Kidney (tissue), 14 donors: Measurements from ENCODE around the gene YAP1. TPM values are rescaled to one million over a fixed set of nuclear protein-coding genes. Genes with fewer than 3 reads are reported as not detected.

Experiments
- DNase-seq, 5 donors: peaks; one replicate each; pipeline ENCODE4 v3.0.0-alpha.2; 2013 to 2020
- FAIRE-seq: peaks from 2 replicates; lab custom pipeline; 2012; peaks lifted over from hg19 to GRCh38; lab: Jason Lieb, UNC
- H3K27ac ChIP-seq, 2 donors: one replicate each; pipeline ENCODE4 v1.7.0; 2013; ENCODE audit warnings: low read depth in 2 of 2, low read length in 2 of 2, inconsistent platforms in 1 of 2
- H3K27me3 ChIP-seq: one replicate; pipeline ENCODE4 v1.7.1; 2013; ENCODE audit warnings: low read length, inconsistent platforms; ENCODE audit not compliant: control insufficient read depth, insufficient read depth
- H3K36me3 ChIP-seq, 3 donors: one replicate each; pipeline versions ENCODE4 v1.7.0 to v1.7.1; 2013; ENCODE audit warnings: low read length in 3 of 3, control low read depth in 1 of 3, inconsistent platforms in 1 of 3; ENCODE audit not compliant: insufficient read depth in 3 of 3, control insufficient read depth in 2 of 3
- H3K4me1 ChIP-seq, 3 donors: one replicate each; pipeline versions ENCODE4 v1.7.0 to v1.7.1; 2013; ENCODE audit warnings: low read length in 3 of 3, inconsistent platforms in 1 of 3, low read depth in 1 of 3; ENCODE audit not compliant: control insufficient read depth in 2 of 3, insufficient read depth in 2 of 3
- H3K4me3 ChIP-seq, 3 donors: one replicate each; pipeline versions ENCODE4 v1.7.0 to v1.8.1; 2013; ENCODE audit warnings: low read length in 3 of 3, control low read depth in 1 of 3, inconsistent platforms in 1 of 3
- H3K9ac ChIP-seq, 3 donors: one replicate each; pipeline versions ENCODE4 v1.7.0 to v1.7.1; 2013; ENCODE audit warnings: low read length in 3 of 3, control low read depth in 1 of 3, inconsistent platforms in 1 of 3
- H3K9me3 ChIP-seq, 3 donors: one replicate each; pipeline versions ENCODE4 v1.7.0 to v1.7.1; 2013; ENCODE audit warnings: low read length in 3 of 3, control low read depth in 1 of 3, inconsistent platforms in 1 of 3; ENCODE audit not compliant: control insufficient read depth in 2 of 3, insufficient read depth in 1 of 3
- intact Hi-C: fragments of 100-400 bp; cut with DNase I; formaldehyde crosslinking; loops from one replicate; pipeline ENCODE4 v1.11.1; 2022
- polyA plus RNA-seq: library from polyadenylated mRNA; stranded (reverse); fragments of 350-450 nt; fragmentation: Illumina TruSeq; extraction: RNeasy Lipid Tissue Mini Kit (QIAGEN cat#74804); gene quantifications from one replicate; pipeline ENCODE4 v1.2.3, GENCODE V29; 2014; ENCODE audit warnings: low read depth, low replicate concordance; ENCODE audit not compliant: insufficient read depth
- total RNA-seq: library from RNA; stranded (reverse); fragmentation: NEBNext Ultra II Directional; extraction: Animal tissue kit (Norgen Biotek cat#: 25700); gene quantifications from one replicate; pipeline ENCODE4 v1.2.1, GENCODE V29; 2021
- TF ChIP-seq, protein P1 (sequence below): IDR thresholded peaks from 3 replicates; pipeline ENCODE4 v1.5.1; 2012; ENCODE audit warnings: mild to moderate bottlenecking, moderate library complexity, borderline replicate concordance; ENCODE audit not compliant: insufficient read depth; ENCODE audit errors: extremely low read depth
- donor health status: control.
- donor health status: control.
- donor health status: control.
- donor health status: control.
- donor health status: control.
- donor health status: DM: yes; HTN: yes; CAD: no.
- donor health status: Normal renal cell carcinoma (clear cell type).

Gene YAP1
- total and polyA plus RNA-seq, 2 donors from 2014 or later, result 21.5 to 106 TPM

- no peak for FAIRE-seq
- no peak overlapping the region for H3K27ac ChIP-seq
These were observed 45.9 kb upstream of the YAP1 start for GRCh38 chr11:102064316-102064715.

GRCh38 chr11:102070766-102071165 lies 39.5 kb upstream of the YAP1 start:
- FAIRE-seq, result no peak
- no peak for DNase-seq
- H3K27me3 ChIP-seq, result no peaks in the 10 kb centered on the region
- intact Hi-C loops, result no loop called here
- no peak overlapping the region for H3K9ac ChIP-seq
- H3K9me3 ChIP-seq, result peaks cover 0 to 19% (median 8%) of the 10 kb centered on the region in 3 donors
- TF ChIP-seq, protein P1, sequence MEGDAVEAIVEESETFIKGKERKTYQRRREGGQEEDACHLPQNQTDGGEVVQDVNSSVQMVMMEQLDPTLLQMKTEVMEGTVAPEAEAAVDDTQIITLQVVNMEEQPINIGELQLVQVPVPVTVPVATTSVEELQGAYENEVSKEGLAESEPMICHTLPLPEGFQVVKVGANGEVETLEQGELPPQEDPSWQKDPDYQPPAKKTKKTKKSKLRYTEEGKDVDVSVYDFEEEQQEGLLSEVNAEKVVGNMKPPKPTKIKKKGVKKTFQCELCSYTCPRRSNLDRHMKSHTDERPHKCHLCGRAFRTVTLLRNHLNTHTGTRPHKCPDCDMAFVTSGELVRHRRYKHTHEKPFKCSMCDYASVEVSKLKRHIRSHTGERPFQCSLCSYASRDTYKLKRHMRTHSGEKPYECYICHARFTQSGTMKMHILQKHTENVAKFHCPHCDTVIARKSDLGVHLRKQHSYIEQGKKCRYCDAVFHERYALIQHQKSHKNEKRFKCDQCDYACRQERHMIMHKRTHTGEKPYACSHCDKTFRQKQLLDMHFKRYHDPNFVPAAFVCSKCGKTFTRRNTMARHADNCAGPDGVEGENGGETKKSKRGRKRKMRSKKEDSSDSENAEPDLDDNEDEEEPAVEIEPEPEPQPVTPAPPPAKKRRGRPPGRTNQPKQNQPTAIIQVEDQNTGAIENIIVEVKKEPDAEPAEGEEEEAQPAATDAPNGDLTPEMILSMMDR, result no peak
- no peak overlapping the region for H3K4me3 ChIP-seq
- H3K27ac ChIP-seq, result no peak overlapping the region
- no peaks in the 10 kb centered on the region for H3K4me1 ChIP-seq
- no peaks in the 10 kb centered on the region for H3K36me3 ChIP-seq

More at GRCh38 chr11:102064316-102064715, 45.9 kb upstream of the YAP1 start:
- intact Hi-C loops, result no loop called here
- Histone ChIP-seq H3K4me3 (no peak overlapping the region), H3K9me3 (no peaks in the 10 kb centered on the region), H3K27me3 (no peaks in the 10 kb centered on the region), H3K4me1 (no peaks in the 10 kb centered on the region), H3K9ac (no peak overlapping the region), H3K36me3 (no peaks in the 10 kb centered on the region)
- TF ChIP-seq, protein P1, result no peak
- DNase-seq, result no peak

DNA sequence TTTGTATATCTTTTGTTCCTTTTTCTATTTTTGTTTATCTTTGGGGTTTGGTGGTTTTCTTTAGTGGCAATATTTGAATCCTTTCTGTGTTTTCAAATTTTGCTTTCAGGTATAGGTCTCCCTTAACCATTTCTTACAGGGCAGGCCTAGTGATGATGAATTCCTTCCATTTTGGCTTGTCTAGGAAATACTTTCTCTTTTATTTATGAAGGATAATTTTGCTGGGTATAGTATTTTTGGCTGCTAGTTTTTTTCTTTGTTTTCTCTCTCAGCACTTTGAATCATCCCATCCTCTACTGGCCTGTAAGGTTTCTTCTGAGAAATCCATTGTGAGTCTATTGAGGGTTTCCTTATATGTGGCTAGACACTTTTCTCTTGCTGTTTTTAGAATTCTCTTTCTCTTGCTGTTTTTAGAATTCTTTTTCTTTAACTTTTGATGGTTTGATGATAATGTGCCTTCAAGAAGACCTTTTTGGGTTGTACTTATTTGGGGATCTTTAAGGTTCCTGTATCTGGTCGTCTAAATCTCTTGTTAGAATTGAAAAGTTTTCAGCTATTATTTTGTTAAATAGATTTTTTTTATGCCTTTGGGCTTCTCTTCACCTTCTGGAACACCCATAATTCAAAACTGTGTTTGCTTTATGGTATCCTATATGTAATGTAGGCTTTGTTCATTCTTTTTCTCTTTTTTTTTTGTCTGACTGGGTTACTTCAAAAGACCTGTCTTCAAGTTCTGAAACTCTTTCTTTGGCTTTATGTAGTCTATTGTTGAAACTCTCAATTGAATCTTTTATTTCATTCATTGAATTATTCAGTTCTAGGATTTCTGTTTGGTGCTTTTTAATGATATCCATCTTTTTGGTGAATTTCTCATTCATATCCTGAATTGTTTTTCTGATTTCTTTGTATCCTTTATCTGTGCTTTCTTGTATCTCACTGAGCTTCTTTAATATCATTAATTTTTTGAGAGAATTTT lies 38.5 kb upstream of the YAP1 start:
- no peaks in the 10 kb centered on the region for H3K36me3 ChIP-seq
- no peak overlapping the region for H3K27ac ChIP-seq
- TF ChIP-seq, protein P1, result no peak
- H3K4me1 ChIP-seq, result no peaks in the 10 kb centered on the region
- no peak for DNase-seq
- H3K9ac ChIP-seq, result no peak overlapping the region
- H3K9me3 ChIP-seq, result peaks cover 0 to 19% (median 8%) of the 10 kb centered on the region in 3 donors
- H3K4me3 ChIP-seq, result no peak overlapping the region
- no peaks in the 10 kb centered on the region for H3K27me3 ChIP-seq
- intact Hi-C loops, result no loop called here
- FAIRE-seq, result no peak
